Left lobe of liver (tissue), 2 donors: Measurements from ENCODE around the gene CANT1. TPM values are rescaled to one million over a fixed set of nuclear protein-coding genes. Genes with fewer than 3 reads are reported as not detected.
"Not testable (repeated sequence)": the region's sequence is repeated elsewhere in the genome, so short reads cannot be mapped to it uniquely, and the experiment has no call there.

Experiments used
- ATAC-seq: fragments of 200-7000 bp; cut with Tn5 transposase; one replicate; pipeline ENCODE4 v1.9.1; 2020; ENCODE audit warnings: mild to moderate bottlenecking, moderate library complexity
- DNase-seq: peaks from one replicate; pipeline ENCODE4 v3.0.0-alpha.2; 2020; ENCODE audit warnings: low spot score
- total RNA-seq: library from RNA; stranded (reverse); gene quantifications from one replicate; pipeline ENCODE4 v1.2.1, GENCODE V29; 2021
- donor health status: DM: no; HTN: no; CAD: no; lungs with moderate emphysema.
- donor health status: DM: no; HTN: yes; CAD: no.

Gene CANT1
- total RNA-seq, 1 donor from 2014 or later = 20.4 TPM

DNA sequence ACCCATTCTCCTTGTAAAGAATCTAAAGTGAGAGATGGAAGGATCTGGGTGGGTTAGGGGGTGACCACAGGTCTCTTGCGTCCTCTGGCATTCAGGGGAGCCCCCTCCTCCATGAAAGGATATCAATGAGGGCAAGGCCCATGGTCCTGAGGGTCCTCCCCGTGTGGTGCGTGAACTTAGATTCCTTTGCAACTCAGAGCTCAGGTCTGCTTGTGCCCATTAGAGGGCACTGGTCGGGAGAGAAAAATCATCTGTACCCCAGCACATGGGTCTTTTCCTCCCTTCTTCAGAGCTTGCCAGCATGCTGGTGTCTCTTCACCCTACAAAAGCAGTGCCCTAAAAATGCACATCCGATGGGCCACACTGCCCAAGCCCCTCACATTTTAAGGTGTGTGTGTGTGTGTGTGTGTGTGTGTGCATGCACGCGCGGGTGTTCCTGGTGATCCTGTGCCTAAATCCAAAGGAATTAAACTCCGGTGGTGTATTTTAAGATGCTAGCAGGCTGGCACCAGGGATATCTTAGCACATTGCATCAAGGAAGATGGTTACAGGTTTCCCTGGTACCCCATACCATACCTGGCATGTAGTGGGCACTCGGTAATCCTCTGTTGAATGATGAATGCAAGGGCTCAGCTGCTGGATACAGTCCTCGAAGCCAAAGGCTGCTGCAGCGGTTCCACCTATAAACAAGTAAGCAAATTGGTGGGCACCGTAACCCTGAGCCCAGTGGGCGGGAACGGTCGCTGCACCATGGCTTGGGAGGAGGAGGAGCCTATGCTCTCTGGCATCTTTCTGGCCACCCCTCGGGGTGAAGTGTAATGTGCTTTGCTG lies 19.1 kb upstream of the CANT1 start:
- DNase-seq (peak; percentile 38), ATAC-seq (no peak)

DNA sequence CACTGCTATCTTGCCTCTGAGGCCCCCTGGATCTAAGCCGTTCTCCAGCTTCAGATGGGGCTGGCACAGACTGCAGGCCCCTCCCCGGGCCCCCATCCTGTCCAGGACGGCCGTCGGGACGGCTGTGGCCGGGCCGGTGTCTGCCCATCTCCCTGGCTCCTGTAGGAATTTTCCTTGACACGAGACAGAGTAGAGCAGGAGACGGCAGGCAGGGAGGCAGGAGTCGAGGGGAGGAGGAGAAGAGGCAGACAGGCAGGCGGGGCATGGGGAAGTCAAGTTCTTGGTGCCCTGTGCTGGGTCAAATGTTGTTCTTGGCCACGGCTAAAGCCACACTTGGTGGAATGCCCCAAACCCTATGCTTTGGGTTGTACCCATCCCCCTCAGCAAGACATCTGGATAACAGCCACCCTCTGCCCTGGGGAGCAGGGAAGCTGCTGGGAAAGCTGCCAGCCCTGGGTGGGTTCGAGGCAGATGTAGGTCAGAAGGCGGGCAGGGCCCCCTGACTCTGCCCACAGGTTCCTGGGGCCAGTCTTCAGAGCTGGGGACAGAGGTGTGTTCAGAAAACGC lies 18.4 kb upstream of the CANT1 start:
- DNase-seq (no peak), ATAC-seq (peak; percentile 29)

DNA sequence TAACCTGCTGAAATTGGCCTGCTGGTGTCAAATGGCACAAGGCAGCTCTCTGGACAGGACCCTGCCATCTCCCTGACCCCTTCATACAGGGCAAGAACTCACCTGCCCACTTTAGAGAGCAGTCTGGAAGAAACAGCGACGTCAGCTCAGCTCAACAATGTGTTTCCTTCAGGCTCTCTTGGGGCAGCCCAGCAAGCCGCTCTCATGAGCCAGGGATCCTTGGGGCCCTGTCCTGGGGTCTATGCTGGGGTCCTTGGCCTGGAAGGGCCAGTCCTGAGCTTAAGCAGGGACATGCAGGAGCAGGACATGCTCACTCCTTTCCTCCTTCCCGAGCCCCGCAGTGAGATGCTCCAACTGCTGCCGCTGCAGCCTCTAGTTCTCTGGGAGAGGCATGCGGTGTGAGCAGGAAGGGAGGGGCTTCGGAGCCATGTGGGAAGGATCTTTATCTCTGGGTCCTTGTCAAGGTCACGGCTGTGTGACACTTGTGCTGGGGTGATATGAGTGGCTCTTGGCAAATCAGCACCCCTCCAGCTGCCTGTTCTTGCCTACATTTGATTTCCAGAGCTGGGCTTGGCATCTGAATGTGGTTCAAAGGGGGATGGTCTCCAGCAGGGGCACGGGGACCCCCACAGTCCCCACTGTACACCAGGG lies 17.8 kb upstream of the CANT1 start:
- peak; percentile 18 for ATAC-seq
- DNase-seq = no peak

DNA sequence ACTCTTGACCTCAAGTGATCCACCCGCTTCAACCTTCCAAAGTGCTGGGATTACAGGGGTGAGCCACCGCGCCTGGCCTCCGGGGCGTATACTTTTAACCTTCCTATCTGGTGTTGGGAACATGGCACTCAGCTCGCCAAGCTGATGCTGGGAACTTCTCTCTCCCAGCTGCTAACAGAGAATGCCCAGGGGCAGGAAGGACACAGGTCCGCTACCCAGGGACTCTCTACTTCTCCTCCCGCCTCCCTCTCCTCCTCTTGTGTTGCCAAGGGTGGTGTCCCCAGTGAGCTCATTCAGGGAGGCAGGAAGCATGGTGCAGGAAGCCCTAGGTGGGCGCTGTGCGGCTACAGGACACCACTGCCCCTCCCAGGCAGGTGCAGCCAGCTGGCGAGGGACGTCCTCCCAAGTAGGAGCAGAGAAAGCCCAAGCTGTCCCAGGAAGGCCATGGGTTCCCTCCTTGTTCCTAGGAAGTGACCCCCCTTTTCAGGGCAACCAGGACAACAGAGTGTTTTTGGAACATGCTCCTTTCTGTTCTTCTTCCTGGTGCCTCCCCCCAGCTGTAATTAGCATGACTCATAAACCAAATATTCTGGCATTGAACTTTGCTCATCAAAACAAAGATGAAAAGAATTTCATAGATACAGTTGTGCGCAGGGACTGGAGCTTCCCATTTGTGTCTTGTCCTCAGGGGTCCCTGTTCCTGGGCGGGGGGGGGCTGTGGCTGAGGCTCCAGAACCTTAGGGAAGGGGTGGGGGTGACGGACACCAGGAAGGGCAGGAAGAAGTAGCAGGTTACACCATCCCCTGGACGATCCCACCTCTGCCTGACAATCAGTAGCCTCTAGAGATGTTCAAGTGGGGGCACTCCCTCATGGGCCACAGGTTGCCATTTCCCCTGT lies 17.1 kb upstream of the CANT1 start:
- ATAC-seq (peak; percentile 9), DNase-seq (no peak)

DNA sequence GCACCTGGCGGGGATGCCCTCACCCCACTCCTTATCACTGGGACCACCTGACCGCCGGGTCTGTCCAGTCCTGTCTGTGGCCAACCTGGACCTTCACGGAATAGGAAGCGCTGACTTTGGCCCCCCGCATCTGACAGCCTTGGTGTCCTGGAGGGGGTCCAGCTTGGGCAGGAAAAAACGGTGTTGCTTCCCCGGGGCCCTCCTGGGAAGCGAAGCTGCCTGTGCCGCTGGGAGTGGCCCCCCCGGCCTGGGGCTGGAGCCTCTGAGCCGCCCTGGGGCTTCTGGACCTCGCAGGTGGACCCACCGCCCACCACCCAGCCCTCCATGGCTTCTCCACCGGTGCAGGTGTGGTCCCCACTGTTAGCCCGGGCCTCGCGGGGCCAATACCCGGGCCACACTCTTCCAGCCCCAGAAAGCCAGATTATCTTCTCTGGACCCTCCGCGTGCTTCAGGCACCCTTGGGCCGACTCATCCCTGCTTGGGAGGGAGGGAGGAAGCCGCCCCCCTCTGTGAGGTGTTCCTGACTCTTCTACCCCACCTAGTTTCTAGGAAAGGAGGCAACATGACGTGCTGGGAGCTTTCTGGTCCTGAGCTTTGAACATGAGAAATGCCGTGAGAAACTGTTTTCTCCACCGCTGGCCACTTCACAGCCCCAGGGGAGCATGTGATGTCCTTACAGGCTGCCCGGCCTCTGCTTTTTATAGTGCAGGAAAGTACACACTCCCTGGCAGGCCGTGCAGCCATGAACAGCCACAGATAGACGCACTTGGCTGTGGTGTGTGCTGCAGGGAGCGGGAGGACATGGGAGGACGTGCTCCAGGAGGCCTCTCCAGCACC lies 15.6 kb upstream of the CANT1 start:
- ATAC-seq = no peak
- DNase-seq = no peak

DNA sequence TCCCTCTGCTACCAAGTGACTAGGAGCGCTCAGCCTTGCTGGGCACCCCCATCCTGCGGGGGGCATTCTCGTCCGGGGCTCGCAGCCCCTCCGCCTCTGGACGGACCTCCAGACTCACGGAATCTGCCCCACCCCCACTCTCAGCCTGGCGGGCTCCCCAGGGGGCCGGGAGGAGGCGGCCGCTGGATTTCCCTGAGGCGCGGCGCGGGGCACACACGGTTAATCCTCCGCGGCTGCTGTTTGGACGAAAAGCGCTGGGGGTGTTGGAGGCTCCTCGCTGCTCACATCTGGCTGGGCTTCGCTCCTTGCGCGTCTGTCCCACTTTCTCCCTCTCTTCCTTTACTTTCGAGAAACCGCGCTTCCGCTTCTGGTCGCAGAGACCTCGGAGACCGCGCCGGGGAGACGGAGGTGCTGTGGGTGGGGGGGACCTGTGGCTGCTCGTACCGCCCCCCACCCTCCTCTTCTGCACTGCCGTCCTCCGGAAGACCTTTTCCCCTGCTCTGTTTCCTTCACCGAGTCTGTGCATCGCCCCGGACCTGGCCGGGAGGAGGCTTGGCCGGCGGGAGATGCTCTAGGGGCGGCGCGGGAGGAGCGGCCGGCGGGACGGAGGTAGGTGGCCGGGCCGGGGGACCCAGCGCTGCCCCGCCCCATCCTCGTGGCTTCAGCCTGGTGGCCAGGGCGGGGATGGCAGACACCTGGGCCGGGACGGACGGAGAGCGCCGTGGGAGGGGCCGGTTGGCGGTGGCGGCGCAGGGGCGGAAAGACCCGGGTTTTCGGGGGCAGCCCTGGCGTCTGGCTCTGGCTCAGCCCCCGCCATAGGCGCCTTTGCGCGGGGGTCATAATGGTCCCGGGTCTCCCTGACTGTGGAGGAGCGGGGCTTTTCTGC lies 14.6 kb upstream of the CANT1 start, which contains the start of gene C1QTNF1:
Gene C1QTNF1, plus strand, starts transcription at position 284 of the 886 bp plus-strand sequence. CDS start 19,800 bp downstream, outside the sequence.
- no peak for DNase-seq
- ATAC-seq = peak; percentile 27

DNA sequence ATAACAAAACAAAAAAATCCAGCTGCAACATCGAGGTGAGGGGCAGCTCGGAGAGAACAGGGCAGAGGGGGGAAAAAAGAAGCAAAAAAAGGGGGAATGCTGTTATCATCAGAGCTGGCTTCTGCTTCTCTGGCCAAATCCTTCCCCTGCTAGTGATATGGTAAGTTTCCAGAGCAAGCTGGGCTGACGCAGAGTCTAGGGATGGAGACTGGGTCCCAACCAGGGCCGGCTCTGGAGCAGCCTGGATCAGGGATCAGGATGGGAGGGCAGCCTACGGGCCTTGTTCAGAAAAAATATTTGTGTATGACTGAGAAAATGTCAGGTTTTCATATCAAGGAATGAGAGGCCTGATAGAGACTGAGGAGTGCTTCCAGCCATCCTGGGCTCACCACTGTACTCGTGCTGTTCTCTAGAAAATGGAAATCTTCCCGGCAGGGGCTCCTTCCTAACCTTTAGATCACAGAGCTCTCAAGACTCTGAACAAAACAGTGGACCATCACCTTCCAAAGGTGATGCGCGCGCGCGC lies 13.7 kb upstream of the CANT1 start:
- no peak for DNase-seq

DNA sequence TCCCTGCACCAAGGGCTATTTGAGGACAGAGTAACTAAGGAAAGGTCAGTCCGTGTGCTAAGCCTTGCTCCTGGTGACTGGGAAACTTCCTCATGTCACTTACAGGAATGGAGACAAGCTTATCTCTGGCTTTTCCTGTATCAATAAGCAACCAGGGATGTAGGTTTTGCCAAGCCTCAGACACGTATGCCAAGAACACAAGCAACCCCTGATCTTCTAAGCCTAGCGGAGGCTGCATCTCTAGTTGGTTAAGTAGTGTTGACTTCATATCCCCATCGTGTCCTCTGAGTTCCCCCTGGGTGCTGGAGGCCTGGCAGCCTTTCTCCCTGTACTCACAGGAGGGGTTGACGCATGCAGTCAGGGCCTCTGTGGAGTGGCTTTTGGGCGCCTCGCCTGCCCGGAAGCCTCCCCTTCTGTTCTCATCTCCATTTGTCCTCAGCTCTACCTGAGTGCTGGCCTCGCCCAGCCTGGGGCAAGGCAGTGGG lies 13.0 kb upstream of the CANT1 start:
- DNase-seq = no peak
- ATAC-seq = peak; percentile 52

More for the DNA sequence above, 13.7 kb upstream of the CANT1 start:
- no peak for ATAC-seq

DNA sequence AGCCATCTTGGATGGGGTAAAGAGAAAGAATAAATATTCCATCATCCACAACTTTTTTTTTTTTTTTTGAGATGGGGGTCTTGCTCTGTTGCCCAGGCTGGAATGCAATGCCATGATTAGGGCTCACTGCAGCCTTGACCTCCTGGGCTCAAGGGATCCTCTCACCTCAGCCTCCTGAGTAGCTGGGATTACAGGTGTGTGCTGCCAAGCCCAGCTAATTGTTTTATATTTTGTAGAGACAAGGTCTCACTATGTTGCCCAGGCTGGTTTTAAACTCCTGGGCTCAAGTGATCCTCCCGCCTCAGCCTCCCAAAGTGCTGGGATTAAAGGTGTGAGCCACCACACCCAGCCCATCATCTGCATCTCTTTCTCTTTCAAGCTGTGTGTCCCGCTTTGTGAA lies 12.4 kb upstream of the CANT1 start:
- DNase-seq, ATAC-seq: not testable (repeated sequence)

DNA sequence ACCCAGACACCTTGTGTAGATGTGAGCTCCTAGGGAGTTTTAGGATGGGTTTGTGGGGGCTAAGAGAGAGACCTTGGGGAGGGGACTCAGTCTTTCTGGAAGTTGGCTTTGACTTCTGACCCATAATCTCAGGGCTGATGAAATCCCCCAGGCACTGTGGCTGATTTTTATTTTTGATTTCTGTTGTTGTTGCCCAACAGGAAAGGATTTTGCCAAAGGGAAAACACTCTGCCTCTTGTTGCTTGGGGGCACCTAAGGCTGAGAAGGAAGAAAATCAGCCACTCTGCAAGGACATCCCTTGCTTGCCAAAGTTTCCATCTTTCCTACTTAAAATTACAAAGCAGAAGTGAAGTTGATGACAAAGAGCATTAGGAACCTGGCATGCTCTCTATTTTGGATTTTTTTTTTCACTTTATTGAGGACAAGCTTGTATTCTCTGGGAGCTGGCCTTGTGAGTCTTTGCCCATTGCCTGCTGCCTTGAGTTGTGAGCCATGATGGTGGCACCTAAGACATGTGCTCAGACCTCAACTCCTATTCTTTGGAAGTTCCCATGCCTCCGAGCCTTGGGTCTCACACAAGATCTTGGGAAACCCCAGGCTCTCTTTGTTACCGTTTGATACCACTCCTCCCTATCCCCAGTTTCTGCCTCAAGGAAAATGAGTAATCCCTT lies 11.2 kb upstream of the CANT1 start:
- no peak for ATAC-seq

DNA sequence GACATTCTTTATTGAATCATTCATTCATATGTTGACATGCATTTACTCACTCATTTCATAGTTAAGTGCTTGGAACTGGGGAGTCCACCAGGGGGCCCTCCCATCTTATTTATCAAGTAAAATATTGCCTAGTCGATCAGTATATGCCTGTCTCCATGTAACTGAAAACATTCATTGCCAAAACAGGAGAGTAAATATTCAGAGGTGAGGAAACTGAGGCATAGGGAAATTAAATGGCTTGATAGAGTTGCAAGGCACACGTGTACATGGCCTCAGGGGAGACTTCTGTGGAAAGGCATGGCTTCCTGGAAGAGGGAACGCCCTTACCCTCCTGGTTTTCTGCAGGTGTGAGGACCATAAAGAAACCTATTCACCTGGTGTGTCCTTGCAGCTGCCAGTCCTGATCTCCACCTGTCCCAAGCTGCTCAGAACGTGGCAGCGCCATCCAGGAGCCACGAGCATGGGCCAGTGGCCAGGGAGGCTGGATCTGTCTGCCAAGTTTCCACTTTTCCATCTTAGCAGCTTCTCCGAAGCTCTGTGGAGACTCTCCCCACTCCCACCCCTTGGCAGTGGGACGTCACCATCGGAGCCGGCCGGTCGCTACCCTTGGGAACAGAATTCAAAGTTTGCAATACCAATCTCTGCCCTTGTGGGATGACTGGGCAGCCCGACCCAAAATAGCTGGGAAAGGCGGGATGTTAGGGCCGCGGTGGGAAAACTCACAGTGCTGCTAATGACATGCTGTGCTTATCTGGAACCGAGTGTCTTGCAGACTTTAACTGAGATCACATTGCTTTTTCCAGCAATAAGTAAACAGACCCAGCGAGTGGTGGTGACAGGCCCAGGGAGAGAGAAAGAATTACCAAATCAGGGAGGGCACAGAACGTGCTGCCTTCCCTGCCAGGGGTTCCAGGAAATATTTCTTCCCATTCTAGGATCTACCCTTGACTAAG lies 10.3 kb upstream of the CANT1 start:
- ATAC-seq (peak; percentile 46), DNase-seq (no peak)

More for the DNA sequence above, 11.2 kb upstream of the CANT1 start:
- DNase-seq = no peak

DNA sequence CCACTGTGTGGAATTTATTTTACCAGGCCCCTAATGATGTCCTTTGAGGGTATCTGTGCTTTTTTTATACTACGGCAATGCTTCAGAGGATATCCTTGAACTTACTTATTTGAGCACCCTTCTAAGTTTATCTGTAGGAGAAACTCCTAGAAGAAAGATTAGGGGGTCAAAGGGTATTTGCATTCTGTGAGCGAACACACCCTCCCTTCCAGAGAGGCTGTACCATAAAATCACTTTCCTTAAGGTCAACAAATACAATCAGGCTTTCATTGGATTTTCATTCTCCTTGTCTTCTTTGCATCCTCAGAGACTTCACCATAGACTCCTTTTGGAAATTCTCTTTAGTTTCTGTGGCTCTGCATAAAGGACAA lies 9.7 kb upstream of the CANT1 start:
- ATAC-seq (no peak), DNase-seq (no peak)

DNA sequence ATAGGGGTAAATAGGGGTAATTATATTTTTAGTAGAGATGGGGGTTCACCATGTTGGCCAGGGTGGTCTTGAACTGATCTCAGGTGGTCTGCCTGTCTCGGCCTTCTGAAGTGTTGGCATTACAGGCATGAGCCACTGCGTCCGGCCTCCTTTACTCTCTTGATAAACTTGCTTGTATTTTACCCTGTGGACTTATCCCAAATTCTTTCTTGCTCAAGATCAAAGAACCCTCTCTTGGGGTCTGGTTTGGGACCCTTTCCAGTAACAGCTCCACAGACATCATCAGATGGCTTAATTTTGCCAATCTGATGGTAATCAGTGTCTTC lies 8.8 kb upstream of the CANT1 start:
- ATAC-seq = no peak
- DNase-seq = no peak

DNA sequence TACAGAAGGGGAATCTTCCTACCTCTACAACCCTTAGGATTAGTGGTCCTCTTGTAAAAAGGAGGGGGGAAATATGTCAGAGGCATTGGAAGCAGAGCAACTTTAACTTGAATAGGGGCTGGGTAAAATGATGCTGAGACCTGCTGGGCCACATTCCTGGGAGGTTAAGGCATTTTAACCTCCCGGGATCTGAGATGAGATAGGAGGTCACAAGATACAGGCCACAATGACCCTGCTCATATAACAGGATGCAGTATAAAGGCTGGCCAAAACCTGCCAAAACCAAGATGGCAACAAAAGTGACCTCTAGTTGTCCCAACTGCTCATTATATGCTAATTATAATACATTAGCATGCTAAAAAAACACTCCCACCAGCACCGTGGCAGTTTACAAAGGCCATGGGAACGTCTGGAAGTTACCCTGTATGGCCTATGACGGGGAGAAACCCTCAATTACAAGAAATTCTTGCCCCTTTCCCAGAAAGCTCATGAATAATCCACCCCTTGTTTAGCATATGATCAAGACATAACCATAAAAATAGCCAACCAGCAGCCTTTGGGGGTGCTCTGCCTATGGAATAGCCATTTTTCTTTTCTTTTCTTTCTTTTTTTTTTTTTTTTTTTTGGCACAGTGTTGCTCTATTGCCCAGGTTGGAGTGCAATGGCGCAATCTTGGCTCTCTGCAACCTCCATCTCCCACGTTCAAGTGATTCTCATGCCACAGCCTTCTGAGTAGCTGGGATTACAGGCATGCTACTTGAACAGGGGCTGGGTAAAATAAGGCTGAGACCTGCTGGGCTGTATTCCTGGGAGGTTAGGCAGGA lies 8.2 kb upstream of the CANT1 start:
- ATAC-seq = no peak
- no peak for DNase-seq

DNA sequence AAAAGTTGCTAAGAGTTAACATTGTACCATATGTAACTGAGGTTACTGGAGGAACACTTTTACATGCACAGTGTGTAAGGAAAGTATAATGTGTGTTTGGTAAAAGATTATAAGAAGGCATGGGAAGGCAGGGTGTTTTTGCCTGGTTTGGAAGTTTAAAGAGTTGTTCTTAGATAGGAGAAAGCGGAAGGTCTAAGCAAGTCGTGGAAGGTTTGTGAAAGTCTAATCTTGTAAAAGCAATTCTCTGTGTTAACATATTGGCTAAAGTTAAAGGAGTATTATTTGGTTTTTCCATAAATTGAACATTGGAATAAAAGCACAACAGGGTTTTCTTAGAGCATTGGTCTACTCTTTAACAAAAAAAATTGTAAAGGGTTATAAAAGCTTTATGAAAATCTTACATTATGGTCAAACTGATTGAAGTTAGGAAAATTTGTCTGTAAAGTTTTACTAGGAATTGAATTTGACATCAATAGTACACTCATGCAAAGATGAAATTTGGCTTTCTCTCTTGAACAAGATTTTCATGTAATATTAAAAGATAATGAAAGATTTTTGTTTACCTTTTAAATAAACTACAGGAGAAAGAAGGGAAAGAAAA lies 4.7 kb upstream of the CANT1 start:
- ATAC-seq (no peak), DNase-seq (no peak)
